ENCODE data around the gene HERC2. TPM values are rescaled to one million over a fixed set of nuclear protein-coding genes. Genes with fewer than 3 reads are reported as not detected.
"Not testable (repeated sequence)": the region's sequence is repeated elsewhere in the genome, so short reads cannot be mapped to it uniquely, and the experiment has no call there.

HERC2 gene
- total RNA-seq, 4 donors from 2014 or later, result 54.6 to 112 (median 100) TPM

- TF ChIP-seq POLR2A (IDR thresholded peaks at IDR 0.05), result no peak
Measured at GRCh38 chr15:28219116-28219515, 102.9 kb downstream of the HERC2 start.

GRCh38 chr15:28216946-28217546, 104.9 kb downstream of the HERC2 start:
- peaks cover 0 to 54% (median 0%) of the 10 kb centered on the region in 3 donors for H3K36me3 ChIP-seq
- H3K4me1 ChIP-seq, H3K4me3 ChIP-seq, DNase-seq, H3K27me3 ChIP-seq, H3K9me3 ChIP-seq, H3K27ac ChIP-seq: not testable (repeated sequence)

More at GRCh38 chr15:28219116-28219515, 102.9 kb downstream of the HERC2 start:
- H3K27ac ChIP-seq, result no peak overlapping the region
- peaks cover 0 to 53% (median 0%) of the 10 kb centered on the region in 3 donors for H3K36me3 ChIP-seq
- H3K4me3 ChIP-seq, result no peak overlapping the region
- H3K27me3 ChIP-seq, result no peaks in the 10 kb centered on the region
- no peaks in the 10 kb centered on the region for H3K9me3 ChIP-seq
- H3K4me1 ChIP-seq, result no peaks in the 10 kb centered on the region
- no peak for DNase-seq

GRCh38 chr15:28215521-28215920, 106.5 kb downstream of the HERC2 start:
- H3K9me3 ChIP-seq, H3K4me1 ChIP-seq, H3K4me3 ChIP-seq, H3K27me3 ChIP-seq, H3K27ac ChIP-seq, DNase-seq: not testable (repeated sequence)
- peaks cover 0 to 63% (median 0%) of the 10 kb centered on the region in 3 donors for H3K36me3 ChIP-seq

- H3K4me3 ChIP-seq, DNase-seq, H3K27me3 ChIP-seq, H3K9me3 ChIP-seq, H3K4me1 ChIP-seq, H3K27ac ChIP-seq: not testable (repeated sequence)
- peaks cover 0 to 60% (median 0%) of the 10 kb centered on the region in 3 donors for H3K36me3 ChIP-seq
Measured at GRCh38 chr15:28214006-28214790, 107.8 kb downstream of the HERC2 start.

- H3K27me3 ChIP-seq, H3K9me3 ChIP-seq, DNase-seq, H3K27ac ChIP-seq, H3K4me3 ChIP-seq, H3K4me1 ChIP-seq: not testable (repeated sequence)
- peaks cover 0 to 52% (median 0%) of the 10 kb centered on the region in 3 donors for H3K36me3 ChIP-seq
Measured at GRCh38 chr15:28213393-28213792, 108.6 kb downstream of the HERC2 start.

GRCh38 chr15:28208583-28208982, 113.4 kb downstream of the HERC2 start:
- H3K4me1 ChIP-seq, result no peaks in the 10 kb centered on the region
- H3K36me3 ChIP-seq, result peaks cover 0 to 22% (median 0%) of the 10 kb centered on the region in 3 donors
- DNase-seq, result no peak
- no peaks in the 10 kb centered on the region for H3K9me3 ChIP-seq
- H3K27ac ChIP-seq, result no peak overlapping the region
- TF ChIP-seq POLR2A (IDR thresholded peaks at IDR 0.05) (no peak), CTCF (IDR thresholded peaks at IDR 0.05) (no peak)
- no peaks in the 10 kb centered on the region for H3K27me3 ChIP-seq
- H3K4me3 ChIP-seq, result no peak overlapping the region

- not testable (repeated sequence) for H3K27ac ChIP-seq, H3K27me3 ChIP-seq, H3K4me1 ChIP-seq, H3K4me3 ChIP-seq, DNase-seq, H3K9me3 ChIP-seq
- peaks cover 0 to 20% (median 0%) of the 10 kb centered on the region in 3 donors for H3K36me3 ChIP-seq
Measured at GRCh38 chr15:28205640-28206039, 116.3 kb downstream of the HERC2 start.

- DNase-seq, H3K27ac ChIP-seq, H3K9me3 ChIP-seq, H3K4me3 ChIP-seq, H3K4me1 ChIP-seq, H3K27me3 ChIP-seq: not testable (repeated sequence)
- H3K36me3 ChIP-seq, result peaks cover 0 to 31% (median 0%) of the 10 kb centered on the region in 3 donors
Measured at GRCh38 chr15:28203055-28203828, 118.7 kb downstream of the HERC2 start.

GRCh38 chr15:28202124-28202523, 119.9 kb downstream of the HERC2 start:
- not testable (repeated sequence) for DNase-seq, H3K4me1 ChIP-seq, H3K27ac ChIP-seq, H3K27me3 ChIP-seq, H3K4me3 ChIP-seq, H3K9me3 ChIP-seq
- H3K36me3 ChIP-seq, result peaks cover 0 to 42% (median 0%) of the 10 kb centered on the region in 3 donors

GRCh38 chr15:28198215-28198614, 123.8 kb downstream of the HERC2 start:
- H3K4me1 ChIP-seq, DNase-seq, H3K27ac ChIP-seq, H3K9me3 ChIP-seq, H3K27me3 ChIP-seq, H3K4me3 ChIP-seq: not testable (repeated sequence)
- peaks cover 0 to 53% (median 0%) of the 10 kb centered on the region in 3 donors for H3K36me3 ChIP-seq

GRCh38 chr15:28197694-28198093, 124.3 kb downstream of the HERC2 start:
- H3K4me1 ChIP-seq, H3K27me3 ChIP-seq, H3K9me3 ChIP-seq, H3K27ac ChIP-seq, H3K4me3 ChIP-seq, DNase-seq: not testable (repeated sequence)
- peaks cover 0 to 53% (median 0%) of the 10 kb centered on the region in 3 donors for H3K36me3 ChIP-seq

GRCh38 chr15:28196581-28196980, 125.4 kb downstream of the HERC2 start:
- not testable (repeated sequence) for H3K9me3 ChIP-seq, H3K27me3 ChIP-seq, H3K27ac ChIP-seq, DNase-seq, H3K4me3 ChIP-seq, H3K4me1 ChIP-seq
- peaks cover 0 to 55% (median 0%) of the 10 kb centered on the region in 3 donors for H3K36me3 ChIP-seq
